SK-MEL-5 (cell line): ENCODE data around the gene MACROD1. TPM values are rescaled to one million over a fixed set of nuclear protein-coding genes. Genes with fewer than 3 reads are reported as not detected.

Experiments
- DNase-seq: peaks from one replicate; pipeline ENCODE4 v3.0.0-alpha.2; 2016; ENCODE audit warnings: low read depth, low spot score
- in situ Hi-C: cut with HindIII; loops from 2 replicates; pipeline ENCODE4 v1.10.0; 2016; ENCODE audit warnings: low sequenced_read_pairs, high pct_unique_total_duplicates, low pct_unique_long_range_greater_than_20kb
- total RNA-seq: library from RNA; depleted of rRNA; stranded (reverse); fragments of >200 nt; shearing (Covaris generic); gene quantifications from 2 replicates; pipeline ENCODE4 v1.2.3, GENCODE V29; 2014

The MACROD1 gene
- total RNA-seq, 1 experiment from 2014 or later = 15.7 TPM

- no peak for DNase-seq
- in situ Hi-C loops = no loop called here
Measured at GRCh38 chr11:64076758-64077157, 89.2 kb downstream of the MACROD1 start.

- no peak for DNase-seq
- in situ Hi-C loops = no loop called here
Measured at GRCh38 chr11:64074239-64074638, 91.7 kb downstream of the MACROD1 start.

GRCh38 chr11:64073542-64073941 is 92.4 kb downstream of the MACROD1 start:
- in situ Hi-C loops = no loop called here
- DNase-seq = no peak

GRCh38 chr11:64072871-64073270 is 93.0 kb downstream of the MACROD1 start:
- no peak for DNase-seq
- in situ Hi-C loops = no loop called here

GRCh38 chr11:64072403-64072802 is 93.5 kb downstream of the MACROD1 start:
- DNase-seq = no peak
- in situ Hi-C loops = no loop called here

- no peak for DNase-seq
- in situ Hi-C loops = no loop called here
Measured at GRCh38 chr11:64071849-64072248, 94.1 kb downstream of the MACROD1 start.

GRCh38 chr11:64070314-64070681 is 95.6 kb downstream of the MACROD1 start:
- DNase-seq = no peak
- in situ Hi-C loops = no loop called here

- no peak for DNase-seq
- in situ Hi-C loops = no loop called here
Measured at GRCh38 chr11:64069401-64070313, 96.3 kb downstream of the MACROD1 start.

GRCh38 chr11:64068705-64069400 is 97.1 kb downstream of the MACROD1 start:
- in situ Hi-C loops = no loop called here
- no peak for DNase-seq

GRCh38 chr11:64067230-64067993 is 98.5 kb downstream of the MACROD1 start:
- DNase-seq = no peak

GRCh38 chr11:64065712-64066111 is 100.2 kb downstream of the MACROD1 start:
- in situ Hi-C loops = no loop called here
- DNase-seq = no peak

More at GRCh38 chr11:64067230-64067993, 98.5 kb downstream of the MACROD1 start:
- in situ Hi-C loops = no loop called here

- in situ Hi-C loops = no loop called here
- DNase-seq = no peak
Measured at GRCh38 chr11:64065141-64065465, 100.8 kb downstream of the MACROD1 start.

GRCh38 chr11:64064374-64065140 is 101.4 kb downstream of the MACROD1 start:
- in situ Hi-C loops = no loop called here
- DNase-seq = no peak

- in situ Hi-C loops = no loop called here
- DNase-seq = no peak
Measured at GRCh38 chr11:64063777-64064176, 102.1 kb downstream of the MACROD1 start.

- in situ Hi-C loops = no loop called here
- no peak for DNase-seq
Measured at GRCh38 chr11:64062185-64063039, 103.5 kb downstream of the MACROD1 start.

GRCh38 chr11:64060861-64061444 is 105.0 kb downstream of the MACROD1 start:
- in situ Hi-C loops = no loop called here
- no peak for DNase-seq
